Muscle of leg (tissue), 11 donors: ENCODE results near the gene GPR137C. TPM values are rescaled to one million over a fixed set of nuclear protein-coding genes. Genes with fewer than 3 reads are reported as not detected.

Source experiments
- DNase-seq: peaks from one replicate; pipeline ENCODE4 v3.0.0; 2013
- H3K27ac ChIP-seq: one replicate; pipeline ENCODE4 v1.5.1; 2013; ENCODE audit warnings: mild to moderate bottlenecking, low read length, control low read depth
- H3K27me3 ChIP-seq: one replicate; pipeline ENCODE4 v1.6.1; 2013; ENCODE audit warnings: low read length; ENCODE audit not compliant: control insufficient read depth, insufficient read depth
- H3K36me3 ChIP-seq: one replicate; pipeline ENCODE4 v1.6.1; 2013; ENCODE audit warnings: low read length; ENCODE audit not compliant: control insufficient read depth, insufficient read depth
- H3K4me1 ChIP-seq: one replicate; pipeline ENCODE4 v1.6.1; 2013; ENCODE audit warnings: low read length; ENCODE audit not compliant: control insufficient read depth, insufficient read depth
- H3K4me3 ChIP-seq: one replicate; pipeline ENCODE4 v1.5.1; 2013; ENCODE audit warnings: low read length, control low read depth
- H3K9me3 ChIP-seq: replicated peaks from 2 replicates; pipeline ENCODE4 v1.6.1; 2013; ENCODE audit warnings: low read depth, low read length; ENCODE audit not compliant: control insufficient read depth
- WGBS: methylation state at CpG from one replicate; pipeline ENCODE4 v1.1.5; 2013; ENCODE audit warnings: missing lambda C conversion rate; ENCODE audit not compliant: insufficient coverage; 5-methylcytosine and 5-hydroxymethylcytosine counted together
- polyA plus RNA-seq, 8 donors: library from polyadenylated mRNA; unstranded; fragments of 120-200 nt; gene quantifications; one replicate each; pipeline versions ENCODE4 v1.2.1 to v1.2.3, GENCODE V29; 2013; ENCODE audit warnings: inconsistent platforms in 1 of 8, low replicate concordance in 1 of 8; ENCODE audit not compliant: insufficient read length in 8 of 8, insufficient read depth in 1 of 8
- total RNA-seq: library from RNA; stranded (reverse); fragments of 120-200 nt; gene quantifications from one replicate; pipeline ENCODE4 v1.2.4, GENCODE V29; 2013

The GPR137C gene
- total and polyA plus RNA-seq, 9 donors, result 1.8 to 4.5 (median 3.3) TPM

- H3K27ac ChIP-seq, result no peak overlapping the region
- no CpG with 5 or more reads among the region's 2 CpGs for WGBS
- no peak for DNase-seq
- H3K36me3 ChIP-seq, result peaks cover 14% of the 10 kb centered on the region
- no peaks in the 10 kb centered on the region for H3K4me1 ChIP-seq
- no peaks in the 10 kb centered on the region for H3K9me3 ChIP-seq
- H3K27me3 ChIP-seq, result no peaks in the 10 kb centered on the region
- H3K4me3 ChIP-seq, result no peak overlapping the region
Observed at GRCh38 chr14:52538623-52539022, 14.0 kb upstream of the GPR137C start.

- H3K4me3 ChIP-seq, result no peak overlapping the region
- WGBS, result 90% methylated on average over 4 of the region's 7 CpGs
- no peaks in the 10 kb centered on the region for H3K36me3 ChIP-seq
- H3K27me3 ChIP-seq, result no peaks in the 10 kb centered on the region
- DNase-seq, result no peak
- H3K9me3 ChIP-seq, result no peaks in the 10 kb centered on the region
- no peaks in the 10 kb centered on the region for H3K4me1 ChIP-seq
- no peak overlapping the region for H3K27ac ChIP-seq
Observed at GRCh38 chr14:52545584-52546317, 6.9 kb upstream of the GPR137C start.

GRCh38 chr14:52546318-52546670 is 6.3 kb upstream of the GPR137C start:
- DNase-seq, result no peak
- Histone ChIP-seq H3K4me3 (no peak overlapping the region), H3K27me3 (no peaks in the 10 kb centered on the region), H3K9me3 (no peaks in the 10 kb centered on the region), H3K4me1 (peaks cover 4% of the 10 kb centered on the region), H3K27ac (no peak overlapping the region), H3K36me3 (no peaks in the 10 kb centered on the region)
- 86% methylated on average over 3 of the region's 4 CpGs for WGBS

GRCh38 chr14:52547027-52547426 is 5.6 kb upstream of the GPR137C start:
- Histone ChIP-seq H3K27me3 (no peaks in the 10 kb centered on the region), H3K27ac (no peak overlapping the region), H3K4me1 (peaks cover 6% of the 10 kb centered on the region), H3K4me3 (no peak overlapping the region), H3K9me3 (no peaks in the 10 kb centered on the region), H3K36me3 (no peaks in the 10 kb centered on the region)
- WGBS, result no CpG with 5 or more reads among the region's 2 CpGs
- DNase-seq, result no peak

- Histone ChIP-seq H3K36me3 (no peaks in the 10 kb centered on the region), H3K27ac (no peak overlapping the region), H3K4me3 (no peak overlapping the region), H3K4me1 (peaks cover 6% of the 10 kb centered on the region), H3K9me3 (no peaks in the 10 kb centered on the region), H3K27me3 (no peaks in the 10 kb centered on the region)
- DNase-seq, result no peak
- WGBS, result no CpG with 5 or more reads among the region's 3 CpGs
Observed at GRCh38 chr14:52547526-52547925, 5.1 kb upstream of the GPR137C start.

- H3K4me3 ChIP-seq, result no peak overlapping the region
- no CpG with 5 or more reads among the region's 3 CpGs for WGBS
- H3K9me3 ChIP-seq, result no peaks in the 10 kb centered on the region
- no peak overlapping the region for H3K27ac ChIP-seq
- no peaks in the 10 kb centered on the region for H3K27me3 ChIP-seq
- no peak for DNase-seq
- peaks cover 12% of the 10 kb centered on the region for H3K4me1 ChIP-seq
- no peaks in the 10 kb centered on the region for H3K36me3 ChIP-seq
Observed at GRCh38 chr14:52550661-52551060, 2.0 kb upstream of the GPR137C start.

- H3K27me3 ChIP-seq, result no peaks in the 10 kb centered on the region
- 62% methylated on average over 3 of the region's 6 CpGs for WGBS
- H3K4me3 ChIP-seq, result peak overlapping the region; percentile 74
- peaks cover 12% of the 10 kb centered on the region for H3K4me1 ChIP-seq
- H3K36me3 ChIP-seq, result no peaks in the 10 kb centered on the region
- peak overlapping the region; percentile 87 for H3K27ac ChIP-seq
- no peaks in the 10 kb centered on the region for H3K9me3 ChIP-seq
- DNase-seq, result no peak
Observed at GRCh38 chr14:52551205-52551604, 1.4 kb upstream of the GPR137C start.

GRCh38 chr14:52551696-52552062 is 957 bp upstream of the GPR137C start:
- WGBS, result 2% methylated on average over 6 of the region's 8 CpGs
- H3K9me3 ChIP-seq, result no peaks in the 10 kb centered on the region
- no peaks in the 10 kb centered on the region for H3K36me3 ChIP-seq
- H3K27me3 ChIP-seq, result no peaks in the 10 kb centered on the region
- peak overlapping the region; percentile 74 for H3K4me3 ChIP-seq
- peak; percentile 69 for DNase-seq
- H3K27ac ChIP-seq, result peak overlapping the region; percentile 87
- peaks cover 12% of the 10 kb centered on the region for H3K4me1 ChIP-seq

- DNase-seq, result peak; percentile 37
- under 1% methylated on average over 59 of the region's 69 CpGs for WGBS
- peaks cover 2% of the 10 kb centered on the region for H3K9me3 ChIP-seq
- no peaks in the 10 kb centered on the region for H3K36me3 ChIP-seq
- H3K4me3 ChIP-seq, result peak overlapping the region; percentile 67
- peaks cover 12% of the 10 kb centered on the region for H3K4me1 ChIP-seq
- no peaks in the 10 kb centered on the region for H3K27me3 ChIP-seq
- peak overlapping the region; percentile 87 for H3K27ac ChIP-seq
Observed at GRCh38 chr14:52553002-52553670, 500 bp downstream of the GPR137C start.

- Histone ChIP-seq H3K36me3 (no peaks in the 10 kb centered on the region), H3K27ac (peak overlapping the region; percentile 74), H3K9me3 (peaks cover 6% of the 10 kb centered on the region), H3K4me3 (peak overlapping the region; percentile 67), H3K27me3 (no peaks in the 10 kb centered on the region), H3K4me1 (peaks cover 12% of the 10 kb centered on the region)
- peak; percentile 96 for DNase-seq
- 0% methylated on average over 15 of the region's 22 CpGs for WGBS
Observed at GRCh38 chr14:52553671-52554575, 1.3 kb downstream of the GPR137C start.
